Measurements from ENCODE around the gene ADRB1. TPM values are rescaled to one million over a fixed set of nuclear protein-coding genes. Genes with fewer than 3 reads are reported as not detected.

The ADRB1 gene
- total and polyA plus RNA-seq, 2 of the 4 experiments (the other 2 are of a cell fraction), result not detected

DNA sequence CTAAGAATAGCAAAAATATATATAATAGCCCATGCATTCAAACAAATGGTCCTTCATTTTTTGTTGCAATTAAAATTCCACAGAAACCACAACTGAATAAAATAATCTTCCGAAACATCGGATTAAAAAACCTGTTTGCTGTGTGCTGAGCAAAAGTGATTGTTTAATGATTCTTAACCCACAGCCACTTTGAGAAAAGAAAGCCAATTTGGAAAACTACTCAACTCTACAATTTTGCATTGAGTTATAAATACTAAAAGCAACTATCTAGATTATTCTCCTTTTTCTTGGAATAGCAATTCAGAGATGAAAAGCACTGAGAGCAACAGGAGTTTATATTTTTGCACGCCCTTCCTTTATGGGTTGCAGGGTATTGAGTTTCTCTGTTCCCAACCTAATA is 8.0 kb downstream of the ADRB1 start:
- H3K36me3 ChIP-seq (ENCODE audit: control insufficient read depth, insufficient read depth, low read length), result no peaks in the 10 kb centered on the region
- no peak for ATAC-seq (ENCODE audit: low read depth)
- H2BK5ac ChIP-seq (ENCODE audit: low read depth, low read length, poor library complexity, severe bottlenecking), result no peak overlapping the region
- no peak overlapping the region for H3K27ac ChIP-seq (ENCODE audit: insufficient read depth, low read length)
- H3K27me3 ChIP-seq (ENCODE audit: control insufficient read depth, insufficient read depth, low read length), result peaks cover 13% of the 10 kb centered on the region
- H2BK15ac ChIP-seq (ENCODE audit: low read depth, low read length), result no peak overlapping the region
- H3K14ac ChIP-seq (replicated peaks; ENCODE audit: low read depth, low read length), result no peak overlapping the region
- no peak for DNase-seq
- no peaks in the 10 kb centered on the region for H3K79me1 ChIP-seq (ENCODE audit: low read depth in 1 of 2, low read length in 2 of 2)
- H3K4me3 ChIP-seq (ENCODE audit: insufficient read depth, low read depth, low read length), result no peak overlapping the region
- WGBS, 2 experiments (ENCODE audit: extremely low coverage in 2 of 2, insufficient read length in 1 of 2), result no CpG with 5 or more reads among the region's 3 CpGs
- H2BK120ac ChIP-seq (ENCODE audit: low read depth, low read length), result no peak overlapping the region
- H2AK5ac ChIP-seq (ENCODE audit: low read depth, low read length), result no peak overlapping the region
- ChIA-PET POLR2A (ENCODE audit: unreplicated experiment) (no interaction called here), CTCF (no interaction called here)
- intact Hi-C loops (cut with micrococcal nuclease), result no loop called here
- BruUV-seq (replicated peaks), result no TSS peak
- H2AFZ ChIP-seq (replicated peaks; ENCODE audit: low read length, poor library complexity), result no peak overlapping the region
- no peaks in the 10 kb centered on the region for H4K20me1 ChIP-seq (ENCODE audit: insufficient read depth, low read length)
- H2AK9ac ChIP-seq (replicated peaks; ENCODE audit: low read depth, low read length, poor library complexity), result no peak overlapping the region
- no peak overlapping the region for H4K8ac ChIP-seq (ENCODE audit: low read depth in 2 of 2, low read length in 2 of 2)
- H3K18ac ChIP-seq (ENCODE audit: low read depth, low read length), result no peak overlapping the region
- H3K4ac ChIP-seq (ENCODE audit: low read depth, low read length), result no peak overlapping the region
- H3K9me3 ChIP-seq (ENCODE audit: control insufficient read depth, insufficient read depth, low read length), result no peaks in the 10 kb centered on the region
- no peaks in the 10 kb centered on the region for H3K4me1 ChIP-seq (ENCODE audit: control insufficient read depth, insufficient read depth, low read length)
- no peak overlapping the region for H4K5ac ChIP-seq (ENCODE audit: low read depth, low read length)
- no peak overlapping the region for H3K9ac ChIP-seq (ENCODE audit: low read depth, low read length)
- no peak overlapping the region for H3K56ac ChIP-seq (ENCODE audit: extremely low read depth, insufficient read depth, low read length)
- TF ChIP-seq CEBPB (IDR thresholded peaks at IDR 0.05; ENCODE audit: low read depth, low read length), result no peak
- TF ChIP-seq MAFK (IDR thresholded peaks at IDR 0.05; ENCODE audit: low read depth, low read length), result no peak
- TF ChIP-seq, protein P1, sequence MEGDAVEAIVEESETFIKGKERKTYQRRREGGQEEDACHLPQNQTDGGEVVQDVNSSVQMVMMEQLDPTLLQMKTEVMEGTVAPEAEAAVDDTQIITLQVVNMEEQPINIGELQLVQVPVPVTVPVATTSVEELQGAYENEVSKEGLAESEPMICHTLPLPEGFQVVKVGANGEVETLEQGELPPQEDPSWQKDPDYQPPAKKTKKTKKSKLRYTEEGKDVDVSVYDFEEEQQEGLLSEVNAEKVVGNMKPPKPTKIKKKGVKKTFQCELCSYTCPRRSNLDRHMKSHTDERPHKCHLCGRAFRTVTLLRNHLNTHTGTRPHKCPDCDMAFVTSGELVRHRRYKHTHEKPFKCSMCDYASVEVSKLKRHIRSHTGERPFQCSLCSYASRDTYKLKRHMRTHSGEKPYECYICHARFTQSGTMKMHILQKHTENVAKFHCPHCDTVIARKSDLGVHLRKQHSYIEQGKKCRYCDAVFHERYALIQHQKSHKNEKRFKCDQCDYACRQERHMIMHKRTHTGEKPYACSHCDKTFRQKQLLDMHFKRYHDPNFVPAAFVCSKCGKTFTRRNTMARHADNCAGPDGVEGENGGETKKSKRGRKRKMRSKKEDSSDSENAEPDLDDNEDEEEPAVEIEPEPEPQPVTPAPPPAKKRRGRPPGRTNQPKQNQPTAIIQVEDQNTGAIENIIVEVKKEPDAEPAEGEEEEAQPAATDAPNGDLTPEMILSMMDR (conservative IDR thresholded peaks at IDR 0.05; ENCODE audit: low read depth, low read length), result no peak
- TF ChIP-seq RAD21 (IDR thresholded peaks at IDR 0.05; ENCODE audit: low read length), result no peak
- TF ChIP-seq, protein P2, sequence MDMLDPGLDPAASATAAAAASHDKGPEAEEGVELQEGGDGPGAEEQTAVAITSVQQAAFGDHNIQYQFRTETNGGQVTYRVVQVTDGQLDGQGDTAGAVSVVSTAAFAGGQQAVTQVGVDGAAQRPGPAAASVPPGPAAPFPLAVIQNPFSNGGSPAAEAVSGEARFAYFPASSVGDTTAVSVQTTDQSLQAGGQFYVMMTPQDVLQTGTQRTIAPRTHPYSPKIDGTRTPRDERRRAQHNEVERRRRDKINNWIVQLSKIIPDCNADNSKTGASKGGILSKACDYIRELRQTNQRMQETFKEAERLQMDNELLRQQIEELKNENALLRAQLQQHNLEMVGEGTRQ (IDR thresholded peaks at IDR 0.05; ENCODE audit: low read depth, low read length), result no peak
- no peak for TF ChIP-seq FOS (IDR thresholded peaks at IDR 0.05; ENCODE audit: low read depth, low read length)
- no peak overlapping the region for H2BK20ac ChIP-seq (ENCODE audit: low read depth, low read length)
- dilution Hi-C loops (cut with HindIII; ENCODE audit: low sequenced_read_pairs, unreplicated experiment), result no loop called here
- no peak overlapping the region for H4K91ac ChIP-seq (ENCODE audit: insufficient read depth, low read depth, low read length)
- in situ Hi-C loops (cut with MboI; ENCODE audit: low sequenced_read_pairs), result no loop called here
- no peaks in the 10 kb centered on the region for H3K9me1 ChIP-seq (ENCODE audit: insufficient read depth, low read length)
- H3K4me2 ChIP-seq (ENCODE audit: low read depth, low read length), result no peak overlapping the region
- no peak overlapping the region for H3K23ac ChIP-seq (ENCODE audit: low read depth, low read length)
